SH-SY5Y (cell line): ENCODE results near the gene DLEC1.

Experiments used
- GATA2 ChIP-seq: IDR thresholded peaks from 2 replicates; pipeline ENCODE4 v1.6.1; 2011; ENCODE audit warnings: mild to moderate bottlenecking, low read depth, low read length
- GATA3 ChIP-seq: IDR thresholded peaks from 2 replicates; pipeline ENCODE4 v1.6.1; 2011; ENCODE audit warnings: low read depth, mild to moderate bottlenecking, low read length, moderate library complexity

DNA sequence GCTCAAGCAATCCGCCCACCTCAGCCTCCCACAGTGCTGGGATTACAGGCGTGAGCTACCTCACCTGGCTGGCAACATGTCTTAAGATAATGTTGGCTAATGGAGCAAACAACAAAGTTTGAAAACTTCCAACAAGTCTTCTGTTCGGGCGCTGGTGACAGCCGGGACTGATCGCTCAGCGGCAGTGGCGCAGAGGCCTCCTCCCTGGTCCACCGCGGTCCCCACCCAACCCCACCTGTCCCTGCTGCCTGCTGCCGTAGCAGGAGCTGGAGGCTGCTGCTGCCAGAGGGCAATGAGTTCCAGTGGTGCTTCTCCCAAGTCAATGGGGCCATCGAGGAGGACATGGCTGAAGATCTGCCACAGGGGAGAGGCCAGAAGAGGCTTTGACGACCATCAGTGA is 12.1 kb downstream of the DLEC1 start:
- TF ChIP-seq GATA2 (no peak), GATA3 (no peak)
